Fibroblast of the conjunctiva (primary cell): ENCODE data around the gene MUC3A.

ENCODE experiments used
- DNase-seq: peaks from one replicate; pipeline ENCODE4 v3.0.0-alpha.2; 2010; ENCODE audit warnings: low read depth

Gene MUC3A

DNA sequence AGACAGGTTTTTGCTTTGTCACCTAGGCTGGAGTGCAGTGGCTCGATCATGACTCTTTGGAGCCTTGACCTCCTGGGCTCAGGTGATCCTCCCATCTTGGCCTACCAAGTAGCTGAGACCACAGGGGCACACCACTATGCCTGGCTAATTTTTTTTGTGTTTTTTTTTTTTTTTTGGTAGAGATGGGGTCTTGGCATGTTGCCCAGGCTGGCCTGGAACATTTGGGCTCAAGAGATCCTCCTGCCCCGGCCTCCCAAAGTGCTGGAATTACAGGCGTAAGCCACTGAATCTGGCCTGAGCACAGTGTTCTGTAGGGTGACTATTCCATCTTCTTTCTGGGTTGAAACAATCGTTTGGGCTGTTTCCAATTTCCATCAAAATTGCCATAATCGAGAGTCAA, 1.5 kb upstream of the MUC3A start:
- no peak for DNase-seq

DNA sequence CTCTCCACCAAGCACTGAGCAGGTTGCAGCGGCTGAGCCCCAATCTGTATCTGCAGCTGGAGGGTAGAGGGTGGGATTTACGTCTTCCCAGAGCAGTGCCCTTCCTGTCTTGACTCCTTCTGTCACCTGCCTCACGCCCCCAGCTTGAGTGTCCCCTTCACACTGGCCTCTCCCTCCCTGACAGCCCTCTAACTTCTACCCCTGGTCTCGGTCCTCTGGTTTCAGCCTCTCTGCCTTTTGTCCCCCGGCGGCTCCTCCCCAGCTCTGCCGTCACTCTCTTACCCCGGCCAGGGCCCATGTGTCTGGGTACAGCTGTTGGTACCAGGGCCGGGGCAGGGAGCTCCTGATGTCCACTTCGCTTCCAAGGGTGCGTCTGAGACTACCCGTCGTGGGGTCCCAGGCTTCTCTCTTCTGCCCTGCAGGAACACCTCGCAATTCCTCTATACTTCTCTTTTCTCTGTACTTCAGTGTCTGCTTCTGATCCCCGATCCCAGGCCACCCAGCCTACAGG, 654 bp downstream of the MUC3A start:
- no peak for DNase-seq

DNA sequence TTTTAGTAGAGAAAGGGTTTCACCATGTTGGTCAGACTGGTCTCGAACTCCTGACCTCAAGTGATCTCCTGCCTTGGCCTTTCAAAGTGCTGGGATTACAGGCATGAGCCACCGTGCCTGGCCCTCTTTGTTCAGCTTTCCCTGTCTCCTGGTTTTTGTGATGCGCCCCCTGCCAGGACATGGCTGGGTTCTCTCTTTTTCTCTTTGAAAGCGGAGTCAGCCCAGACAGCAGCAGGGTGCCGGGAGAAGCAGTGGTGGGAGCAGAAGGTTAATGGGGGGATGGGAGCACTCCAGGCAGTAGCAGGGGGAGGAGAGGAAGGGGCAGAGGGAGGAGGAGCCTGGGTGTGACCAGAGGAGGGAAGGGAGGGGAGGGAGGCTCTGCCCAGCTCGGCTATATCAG, 1.8 kb downstream of the MUC3A start:
- no peak for DNase-seq

DNA sequence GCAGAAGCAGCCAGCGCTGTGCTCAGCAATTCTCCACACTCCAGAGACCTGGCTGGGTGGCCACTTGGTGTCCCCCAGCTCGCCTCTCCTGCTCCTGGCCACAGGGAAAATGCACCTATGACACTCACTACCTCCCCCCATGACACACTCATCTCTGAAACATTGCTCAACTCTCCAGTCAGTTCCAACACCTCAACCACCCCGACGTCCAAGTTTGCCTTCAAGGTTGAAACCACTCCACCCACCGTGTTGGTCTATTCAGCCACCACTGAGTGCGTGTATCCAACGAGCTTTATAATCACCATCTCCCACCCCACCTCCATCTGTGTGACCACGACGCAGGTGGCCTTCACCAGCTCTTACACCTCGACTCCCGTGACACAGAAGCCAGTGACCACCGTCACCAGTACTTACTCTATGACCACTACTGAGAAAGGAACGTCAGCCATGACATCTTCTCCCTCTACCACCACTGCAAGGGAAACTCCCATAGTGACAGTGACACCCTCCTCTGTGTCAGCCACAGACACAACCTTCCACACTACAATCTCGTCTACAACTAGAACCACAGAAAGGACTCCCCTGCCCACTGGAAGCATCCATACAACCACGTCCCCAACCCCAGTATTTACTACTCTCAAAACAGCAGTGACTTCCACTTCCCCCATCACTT, 2.7 kb downstream of the MUC3A start:
- no peak for DNase-seq

DNA sequence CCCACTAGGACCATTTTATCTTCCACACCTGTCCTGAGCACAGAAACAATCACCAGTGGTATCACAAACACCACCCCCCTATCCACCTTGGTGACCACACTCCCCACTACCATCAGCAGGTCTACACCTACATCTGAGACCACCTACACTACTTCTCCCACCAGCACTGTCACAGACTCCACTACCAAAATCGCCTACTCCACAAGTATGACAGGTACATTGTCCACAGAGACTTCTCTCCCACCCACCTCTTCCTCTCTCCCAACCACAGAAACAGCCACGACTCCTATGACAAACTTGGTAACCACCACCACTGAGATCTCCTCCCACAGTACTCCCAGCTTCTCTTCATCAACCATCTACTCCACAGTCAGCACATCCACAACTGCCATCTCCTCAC, 3.3 kb downstream of the MUC3A start:
- DNase-seq: no peak

DNA sequence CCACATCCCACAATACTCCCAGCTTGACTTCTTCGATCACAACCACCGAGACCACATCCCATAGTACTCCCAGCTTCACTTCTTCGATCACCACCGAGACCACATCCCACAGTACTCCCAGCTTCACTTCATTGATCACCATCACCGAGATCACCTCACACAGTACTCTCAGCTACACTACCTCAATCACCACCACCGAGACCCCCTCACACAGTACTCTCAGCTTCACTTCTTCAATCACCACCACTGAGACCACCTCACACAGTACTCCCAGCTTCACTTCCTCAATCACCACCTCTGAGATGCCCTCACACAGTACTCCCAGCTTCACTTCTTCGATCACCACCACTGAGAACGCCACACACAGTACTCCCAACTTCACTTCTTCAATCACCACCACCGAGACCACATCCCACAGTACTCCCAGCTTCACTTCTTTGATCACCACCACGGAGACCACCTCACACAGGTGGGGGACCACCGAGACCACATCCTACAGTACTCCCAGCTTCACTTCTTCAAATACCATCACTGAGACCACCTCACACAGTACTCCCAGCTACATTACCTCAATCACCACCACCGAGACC, 8.6 kb downstream of the MUC3A start:
- DNase-seq: no peak

DNA sequence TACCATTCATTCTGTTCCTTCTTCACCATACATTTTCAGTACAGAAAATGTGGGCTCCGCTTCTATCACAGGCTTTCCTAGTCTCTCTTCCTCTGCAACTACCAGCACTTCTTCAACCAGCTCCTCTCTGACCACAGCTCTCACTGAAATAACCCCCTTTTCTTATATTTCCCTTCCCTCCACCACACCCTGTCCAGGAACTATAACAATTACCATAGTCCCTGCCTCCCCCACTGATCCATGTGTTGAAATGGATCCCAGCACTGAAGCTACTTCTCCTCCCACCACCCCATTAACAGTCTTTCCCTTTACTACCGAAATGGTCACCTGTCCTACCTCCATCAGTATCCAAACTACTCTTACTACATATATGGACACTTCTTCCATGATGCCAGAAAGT, 10.6 kb downstream of the MUC3A start:
- no peak for DNase-seq

DNA sequence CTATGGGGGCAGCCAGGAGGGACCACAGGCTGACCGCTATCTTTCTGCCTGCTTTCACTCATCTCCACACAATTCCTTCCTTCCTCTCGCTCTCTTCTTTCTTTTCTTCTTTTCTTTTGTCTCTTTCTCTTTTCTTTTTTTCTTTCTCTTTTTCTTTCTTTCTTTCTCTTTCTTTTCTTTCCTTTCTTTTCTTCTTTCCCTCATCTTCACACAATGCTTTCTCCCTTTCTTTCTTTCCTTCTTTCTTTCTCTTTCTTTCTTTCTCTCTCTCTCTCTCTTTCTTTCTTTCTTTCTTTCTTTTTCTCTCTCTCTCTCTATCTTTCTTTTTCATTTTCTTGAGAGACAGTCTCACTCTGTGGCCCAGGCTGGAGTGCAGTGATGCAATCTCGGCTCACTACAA, 13.2 kb downstream of the MUC3A start:
- no peak for DNase-seq

DNA sequence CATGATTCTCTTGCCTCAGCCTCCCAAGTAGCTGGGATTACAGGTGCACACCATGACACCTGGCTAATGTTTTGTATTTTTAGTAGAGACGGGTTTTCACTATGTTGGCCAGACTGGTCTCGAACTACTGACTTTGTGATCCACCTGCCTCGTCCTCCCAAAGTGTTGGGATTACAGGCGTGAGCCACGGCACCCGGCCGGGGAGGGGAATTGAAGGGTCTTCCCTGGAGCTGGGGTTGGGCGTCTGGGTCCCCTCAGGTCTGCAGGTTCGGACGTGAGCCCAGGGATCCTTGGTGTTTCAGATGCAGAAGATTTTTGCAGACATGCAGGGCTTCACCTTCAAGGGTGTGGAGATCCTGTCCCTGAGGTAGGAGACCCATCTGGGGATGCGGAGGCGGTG, 14.1 kb downstream of the MUC3A start:
- DNase-seq: no peak

DNA sequence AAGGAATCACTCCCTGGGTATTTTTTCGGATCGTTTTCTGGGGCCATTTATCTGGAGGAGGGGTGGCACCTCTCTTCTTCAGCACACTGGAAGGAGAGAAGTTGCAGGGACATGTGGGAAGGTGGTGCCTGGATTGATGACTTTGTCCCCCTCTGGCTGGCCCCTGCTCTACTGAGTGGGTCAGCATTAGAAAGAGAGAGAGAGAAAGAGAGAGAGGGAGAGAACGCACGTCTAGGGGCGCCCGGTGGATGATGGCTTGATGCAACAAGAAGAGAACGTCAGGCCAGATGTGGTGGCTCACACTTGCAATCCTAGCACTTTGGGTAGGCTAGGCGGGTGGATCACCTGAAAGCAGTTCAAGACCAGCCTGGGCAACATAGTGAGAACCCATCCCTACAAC, 14.5 kb downstream of the MUC3A start:
- no peak for DNase-seq

DNA sequence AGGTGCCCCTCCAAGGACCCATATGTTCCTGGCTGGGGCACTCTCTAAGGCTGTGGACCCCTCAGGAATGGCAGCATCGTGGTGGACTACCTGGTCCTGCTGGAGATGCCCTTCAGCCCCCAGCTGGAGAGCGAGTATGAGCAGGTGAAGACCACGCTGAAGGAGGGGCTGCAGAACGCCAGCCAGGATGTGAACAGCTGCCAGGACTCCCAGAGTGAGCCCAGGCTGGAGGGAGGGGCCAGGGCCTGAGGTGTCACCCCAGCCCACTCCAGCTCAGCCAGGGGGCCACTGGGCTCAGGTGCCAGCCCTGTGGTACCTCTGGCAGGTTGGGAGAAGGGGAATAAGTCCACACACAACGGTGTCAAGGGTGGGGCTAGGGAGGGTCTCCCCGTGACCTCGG, 15.3 kb downstream of the MUC3A start:
- no peak for DNase-seq

DNA sequence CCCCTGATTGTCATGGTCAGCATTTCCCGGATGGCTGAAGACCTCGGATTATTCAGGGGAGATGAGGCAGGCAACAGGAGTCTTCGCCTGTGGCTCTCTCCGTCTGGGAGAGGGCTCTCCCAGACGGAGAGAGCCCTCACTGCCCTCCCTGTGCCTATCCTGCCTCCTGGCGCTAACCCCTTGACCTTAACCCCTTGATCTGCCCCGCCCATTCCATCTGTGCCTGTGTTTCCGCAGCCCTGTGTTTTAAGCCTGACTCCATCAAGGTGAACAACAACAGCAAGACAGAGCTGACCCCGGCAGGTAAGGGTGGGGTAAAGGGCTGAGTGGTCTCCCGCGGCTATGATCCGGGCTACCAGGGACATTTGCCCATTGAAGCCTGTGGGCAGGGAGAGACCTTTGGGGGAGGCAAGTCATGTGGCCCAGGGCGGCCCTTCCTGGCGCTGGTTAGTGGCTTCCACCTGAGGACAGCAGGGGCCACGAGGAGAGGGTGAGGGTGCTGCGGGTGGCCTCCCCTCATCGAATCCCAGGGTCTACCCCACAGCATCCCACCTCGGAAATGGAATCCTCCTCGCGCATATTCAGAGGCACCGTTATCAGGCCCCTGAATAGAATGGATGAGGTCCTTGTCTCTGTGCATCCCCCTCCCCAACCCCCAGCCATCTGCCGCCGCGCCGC, 15.8 kb downstream of the MUC3A start:
- no peak for DNase-seq

DNA sequence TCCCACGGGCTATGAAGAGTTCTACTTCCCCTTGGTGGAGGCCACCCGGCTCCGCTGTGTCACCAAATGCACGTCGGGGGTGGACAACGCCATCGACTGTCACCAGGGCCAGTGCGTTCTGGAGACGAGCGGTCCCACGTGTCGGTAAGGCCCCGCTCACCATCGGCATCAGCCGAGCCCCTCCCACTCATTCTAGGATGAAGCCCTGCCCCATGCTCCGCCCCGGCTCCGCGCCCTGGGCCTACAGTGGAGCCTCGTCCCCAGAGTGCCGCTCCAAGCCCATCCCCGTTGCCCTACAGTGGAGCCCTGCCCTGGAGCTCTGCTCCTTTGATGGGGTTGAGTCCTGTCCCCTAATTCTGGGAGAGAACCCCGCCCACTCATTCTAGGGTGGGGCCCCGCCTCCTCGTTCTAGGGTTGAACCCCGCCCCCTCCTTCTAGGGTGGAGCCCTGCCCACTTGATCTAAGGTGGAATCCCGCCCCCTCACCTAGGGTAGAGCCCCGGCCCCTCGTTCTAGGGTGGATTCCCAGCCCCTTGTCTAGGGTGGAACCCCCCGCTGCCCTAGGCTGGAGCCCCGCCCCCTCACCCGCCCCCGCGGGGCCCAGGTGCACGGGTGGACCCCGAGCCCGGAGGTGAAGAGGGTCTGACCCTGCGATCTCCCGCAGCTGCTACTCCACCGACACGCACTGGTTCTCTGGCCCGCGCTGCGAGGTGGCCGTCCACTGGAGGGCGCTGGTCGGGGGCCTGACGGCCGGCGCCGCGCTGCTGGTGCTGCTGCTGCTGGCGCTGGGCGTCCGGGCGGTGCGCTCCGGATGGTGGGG, 16.6 kb downstream of the MUC3A start:
- no peak for DNase-seq

DNA sequence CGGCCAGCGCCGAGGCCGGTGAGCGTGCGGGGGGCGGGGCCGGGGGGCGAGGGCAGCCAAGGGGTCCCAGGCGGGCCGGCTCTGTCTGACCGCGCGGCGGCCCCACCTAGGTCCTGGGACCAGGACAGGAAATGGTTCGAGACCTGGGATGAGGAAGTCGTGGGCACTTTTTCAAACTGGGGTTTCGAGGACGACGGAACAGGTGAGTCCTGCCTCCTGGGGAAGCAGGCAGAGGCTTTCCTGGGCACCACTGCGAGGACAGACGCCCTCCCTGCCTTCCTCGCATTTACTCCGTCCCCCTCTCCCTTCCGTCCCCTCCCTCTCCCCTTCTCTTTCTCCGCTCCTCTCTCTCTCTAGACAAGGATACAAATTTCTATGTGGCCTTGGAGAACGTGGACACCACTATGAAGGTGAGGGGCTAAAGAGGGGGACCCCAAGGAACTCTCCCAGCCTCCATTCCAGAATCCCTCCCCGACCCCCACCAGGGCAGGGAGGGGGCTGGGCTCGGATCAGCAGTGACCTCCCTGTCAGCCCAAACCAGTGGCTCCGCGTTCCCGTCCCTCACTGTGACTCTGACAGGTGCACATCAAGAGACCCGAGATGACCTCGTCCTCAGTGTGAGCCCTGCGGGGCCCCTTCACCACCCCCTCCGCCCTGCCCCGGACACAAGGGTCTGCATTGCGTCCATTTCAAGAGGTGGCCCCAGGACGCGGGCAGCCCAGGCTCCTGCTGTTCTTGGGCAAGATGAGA, 17.4 kb downstream of the MUC3A start:
- DNase-seq: no peak

DNA sequence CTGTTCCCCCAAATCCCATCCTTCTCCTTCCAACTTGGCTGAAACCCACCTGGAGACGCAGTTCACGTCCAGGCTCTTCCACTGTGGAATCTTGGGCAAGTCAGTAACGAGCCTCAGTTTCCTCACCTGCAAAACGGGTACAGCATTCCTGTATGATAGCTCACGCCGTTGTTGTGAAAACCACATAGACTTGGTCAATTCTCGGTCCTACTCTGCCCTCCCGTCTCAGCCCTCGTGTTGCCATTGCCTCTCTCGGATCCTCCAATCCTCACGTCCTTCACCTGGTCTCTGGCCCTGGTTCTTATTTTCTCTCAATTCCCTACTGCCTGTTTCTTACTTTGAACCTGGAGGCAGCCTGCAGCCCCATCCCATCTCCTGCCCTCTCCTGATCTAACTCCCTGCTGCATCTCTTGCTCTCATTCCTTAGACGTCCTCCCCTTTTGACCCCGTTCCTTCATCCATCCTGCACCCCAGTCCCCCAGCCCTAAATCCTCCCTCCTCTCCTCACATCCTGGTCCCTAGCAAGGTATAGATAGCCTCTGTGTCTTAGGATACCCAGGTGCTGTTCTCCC, 18.0 kb downstream of the MUC3A start:
- no peak for DNase-seq

DNA sequence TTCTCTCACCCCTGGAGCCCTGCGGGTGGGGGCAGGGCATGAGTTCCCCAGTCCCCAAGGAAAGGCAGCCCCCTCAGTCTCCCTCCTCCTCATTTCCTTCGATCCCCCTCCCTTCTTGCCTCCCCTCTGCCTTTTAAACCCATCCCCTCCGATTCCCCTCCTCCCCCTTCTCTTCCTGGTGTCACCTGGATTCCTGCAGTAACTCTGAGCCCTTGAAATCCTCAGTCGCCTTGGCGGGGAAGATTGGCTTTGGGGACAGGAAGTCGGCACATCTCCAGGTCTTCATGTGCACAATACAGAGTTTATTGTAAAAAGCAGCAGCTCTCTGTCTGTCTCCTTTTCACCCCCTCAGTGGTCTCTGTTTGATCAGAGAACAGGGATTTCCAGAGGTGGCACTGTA, 18.7 kb downstream of the MUC3A start:
- DNase-seq: no peak

DNA sequence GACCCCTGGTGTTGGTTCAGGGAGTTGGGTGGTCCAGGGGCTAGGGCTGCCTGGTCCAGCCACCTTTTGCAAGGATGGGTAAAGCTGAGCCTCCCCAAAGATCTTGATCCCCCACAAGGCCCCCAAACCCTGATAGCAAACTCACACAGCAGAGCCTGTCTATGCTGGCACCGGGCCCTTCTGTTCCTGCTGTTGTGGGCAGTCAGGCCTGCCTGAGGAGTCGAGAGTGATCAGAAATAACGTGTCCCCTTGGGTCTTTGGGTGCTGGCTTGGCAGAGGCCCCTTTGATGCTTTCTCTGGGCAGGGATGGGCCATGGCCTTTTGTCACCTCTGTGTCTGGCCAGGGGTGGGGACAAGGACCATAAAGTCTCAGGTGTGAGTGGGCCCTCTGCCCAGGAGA, 19.3 kb downstream of the MUC3A start:
- no peak for DNase-seq

DNA sequence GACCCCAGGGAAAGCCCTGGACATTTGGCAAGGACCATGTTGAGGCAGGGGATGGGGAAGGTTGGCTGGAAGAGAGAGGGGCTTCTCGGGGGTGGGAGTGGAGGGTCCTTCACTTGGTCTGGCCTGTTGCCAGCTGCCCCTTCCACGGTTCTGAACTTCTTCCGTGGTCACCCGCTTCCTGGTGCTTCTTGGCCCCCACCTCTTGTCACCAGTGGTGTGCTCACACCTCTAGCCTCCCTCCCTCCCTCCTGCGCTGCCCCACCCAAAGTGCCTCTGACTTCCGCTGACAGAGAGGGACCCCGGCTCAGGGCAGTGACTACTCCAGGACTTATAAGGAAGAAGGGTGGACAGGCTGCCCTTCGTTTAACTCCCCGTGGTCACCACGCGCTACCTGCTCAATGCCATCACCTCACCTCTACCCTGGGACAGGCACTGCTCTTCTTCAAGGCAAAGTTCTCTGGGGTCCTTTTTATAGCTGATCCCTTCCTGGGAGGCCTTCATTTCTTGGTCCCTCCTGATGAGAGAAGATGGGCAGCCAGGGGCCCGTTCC, 19.8 kb downstream of the MUC3A start, which contains the start of gene MUC12:
Gene MUC12, plus strand, starts transcription at position 500 of the 550 bp plus-strand sequence. CDS start 58 bp downstream, outside the sequence.
- DNase-seq: no peak

DNA sequence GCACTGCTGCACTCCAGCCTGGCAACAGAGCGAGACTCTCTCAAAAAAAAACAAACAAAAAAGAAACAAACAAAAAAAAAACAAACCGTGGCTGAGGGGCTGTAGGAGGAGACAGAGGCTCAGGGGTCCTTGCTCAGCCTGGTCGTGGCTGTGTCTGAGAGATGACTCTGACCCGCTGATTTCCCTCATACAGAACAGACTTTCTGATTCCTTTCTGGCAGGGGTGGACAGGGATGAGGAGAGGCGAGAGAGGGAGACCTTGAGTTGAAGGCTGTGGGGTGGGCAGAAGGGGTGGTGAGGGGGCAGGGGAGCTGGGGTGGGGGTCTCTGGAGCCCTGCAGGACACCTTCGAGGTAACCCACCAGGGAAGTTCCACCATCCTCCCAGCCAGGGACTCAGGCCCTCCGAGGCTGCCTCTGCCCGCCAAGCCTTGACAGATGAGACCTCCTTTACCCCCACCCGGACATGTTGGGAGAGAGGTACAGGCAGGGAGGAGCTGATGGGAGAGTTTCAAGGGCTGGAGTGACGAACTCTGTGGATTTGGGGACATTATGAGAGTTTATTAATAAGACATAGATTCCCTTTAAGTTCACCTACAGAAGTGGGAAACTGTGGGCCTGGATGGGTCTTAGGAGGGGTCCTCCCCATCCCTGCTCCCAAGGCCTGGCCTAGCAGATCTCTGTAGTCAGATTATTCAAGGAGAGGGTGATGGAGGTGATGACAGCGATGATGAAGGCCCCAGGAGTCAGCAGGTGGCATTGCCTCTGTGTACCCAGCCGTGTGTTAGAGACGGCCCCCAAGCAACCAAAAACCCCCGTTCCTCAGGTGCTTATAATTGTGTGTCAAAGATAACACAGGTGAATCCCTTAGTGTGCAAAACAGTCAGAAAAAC, 22.0 kb downstream of the MUC3A start:
- no peak for DNase-seq

DNA sequence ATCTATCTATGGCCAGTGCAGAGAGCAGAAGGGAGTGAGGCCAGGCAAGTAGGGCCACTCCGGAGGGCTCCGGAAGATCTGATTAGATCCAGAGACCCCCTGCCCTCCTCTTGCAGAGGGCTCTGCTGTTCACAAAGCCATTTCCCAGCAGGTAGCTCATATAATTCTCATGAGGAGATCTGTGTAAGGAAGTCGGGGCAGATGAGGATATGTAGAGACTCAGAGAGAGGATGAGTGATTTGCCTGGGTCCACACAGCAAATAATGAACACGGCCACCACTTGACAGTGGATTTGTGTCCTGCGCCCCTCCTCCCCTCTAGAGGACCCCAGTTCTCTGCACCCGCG, 22.6 kb downstream of the MUC3A start:
- no peak for DNase-seq
